NB4 (cell line): Measurements from ENCODE around the gene THADA.

Source experiments
- DNase-seq: peaks from one replicate; pipeline ENCODE4 v3.0.0; 2010; ENCODE audit warnings: low read depth
- H3K4me3 ChIP-seq: one replicate; pipeline ENCODE4 v1.5.1; 2011; ENCODE audit warnings: mild to moderate bottlenecking, low read depth, low read length, moderate library complexity
- CTCF ChIP-seq: IDR thresholded peaks from one replicate; pipeline ENCODE4 v1.5.1; 2012; ENCODE audit warnings: low read depth, low read length
- MAX ChIP-seq: IDR thresholded peaks from 2 replicates; pipeline ENCODE4 v1.6.1; 2011; ENCODE audit warnings: low read depth, low read length
- MYC ChIP-seq: IDR thresholded peaks from 2 replicates; pipeline ENCODE4 v1.6.1; 2011; ENCODE audit warnings: low read depth, low read length
- POLR2A ChIP-seq: IDR thresholded peaks from 2 replicates; pipeline ENCODE4 v1.6.1; 2011; ENCODE audit warnings: mild to moderate bottlenecking; ENCODE audit not compliant: insufficient read length; ENCODE audit errors: extremely low read depth

Gene THADA

GRCh38 chr2:43375746-43376522 lies 219.9 kb downstream of the THADA start:
- DNase-seq = no peak
- no peak for TF ChIP-seq MAX
- TF ChIP-seq MYC = no peak
- no peak for TF ChIP-seq POLR2A
- TF ChIP-seq CTCF = no peak
- no peak overlapping the region for H3K4me3 ChIP-seq

GRCh38 chr2:43372416-43373081 lies 223.3 kb downstream of the THADA start:
- no peak for TF ChIP-seq POLR2A
- no peak for TF ChIP-seq MAX
- H3K4me3 ChIP-seq = no peak overlapping the region
- DNase-seq = no peak

- TF ChIP-seq MAX (no peak), CTCF (no peak), MYC (no peak), POLR2A (no peak)
- DNase-seq = no peak
- no peak overlapping the region for H3K4me3 ChIP-seq
Observed at GRCh38 chr2:43370705-43371104, 225.1 kb downstream of the THADA start.

GRCh38 chr2:43370146-43370545 lies 225.7 kb downstream of the THADA start:
- DNase-seq = no peak
- H3K4me3 ChIP-seq = no peak overlapping the region
- TF ChIP-seq CTCF = no peak
- no peak for TF ChIP-seq MAX
- TF ChIP-seq POLR2A = no peak
- TF ChIP-seq MYC = no peak

- H3K4me3 ChIP-seq = no peak overlapping the region
- no peak for TF ChIP-seq MYC
- no peak for TF ChIP-seq CTCF
- no peak for TF ChIP-seq POLR2A
- TF ChIP-seq MAX = no peak
- DNase-seq = peak; percentile 21
Observed at GRCh38 chr2:43368483-43369385, 227.1 kb downstream of the THADA start.
